Endodermal cell (in vitro differentiated cells): ENCODE measurements around the gene MTPN. TPM values are rescaled to one million over a fixed set of nuclear protein-coding genes. Genes with fewer than 3 reads are reported as not detected.

ENCODE experiments used
- DNase-seq: peaks from one replicate; pipeline ENCODE4 v3.0.0-alpha.2; 2017
- H3K27ac ChIP-seq: 2 replicates; pipeline ENCODE4 v1.5.1; 2013; ENCODE audit warnings: mild to moderate bottlenecking, low read depth, low read length, moderate library complexity
- H3K27me3 ChIP-seq: 2 replicates; pipeline ENCODE4 v1.6.1; 2013; ENCODE audit warnings: mild to moderate bottlenecking, low read length, moderate library complexity; ENCODE audit not compliant: insufficient read depth, control insufficient read depth, poor library complexity, severe bottlenecking
- H3K36me3 ChIP-seq: 2 replicates; pipeline ENCODE4 v1.7.0; 2013; ENCODE audit warnings: mild to moderate bottlenecking, low read length, moderate library complexity; ENCODE audit not compliant: control insufficient read depth, insufficient read depth
- H3K4me1 ChIP-seq: one replicate; pipeline ENCODE4 v1.7.0; 2013; ENCODE audit warnings: low read length; ENCODE audit not compliant: control insufficient read depth, insufficient read depth
- H3K4me3 ChIP-seq: 2 replicates; pipeline ENCODE4 v1.5.1; 2013; ENCODE audit warnings: mild to moderate bottlenecking, low read length, moderate library complexity
- H3K9ac ChIP-seq: 2 replicates; pipeline ENCODE4 v1.6.1; 2013; ENCODE audit warnings: mild to moderate bottlenecking, low read length, moderate library complexity; ENCODE audit not compliant: poor library complexity, severe bottlenecking; ENCODE audit errors: extremely low read depth
- H3K9me3 ChIP-seq: 2 replicates; pipeline ENCODE4 v1.6.1; 2013; ENCODE audit warnings: mild to moderate bottlenecking, low read length, moderate library complexity; ENCODE audit not compliant: control insufficient read depth
- H3K27ac Mint-ChIP-seq: 2 replicates; pipeline ENCODE4 v1.8.0; 2020; ENCODE audit warnings: mixed read lengths
- H3K27me3 Mint-ChIP-seq: 2 replicates; pipeline ENCODE4 v1.8.0; 2021; ENCODE audit warnings: mild to moderate bottlenecking, mixed read lengths; ENCODE audit not compliant: insufficient read depth
- H3K36me3 Mint-ChIP-seq: 2 replicates; pipeline ENCODE4 v1.8.0; 2020; ENCODE audit warnings: low read depth, mixed read lengths
- H3K4me1 Mint-ChIP-seq: 2 replicates; pipeline ENCODE4 v1.8.0; 2020; ENCODE audit warnings: mixed read lengths
- H3K4me3 Mint-ChIP-seq: 2 replicates; pipeline ENCODE4 v1.8.0; 2020; ENCODE audit warnings: mild to moderate bottlenecking, moderate library complexity, mixed read lengths
- H3K9me3 Mint-ChIP-seq: 2 replicates; pipeline ENCODE4 v1.8.0; 2020; ENCODE audit warnings: mild to moderate bottlenecking, mixed read lengths
- CTCF ChIP-seq: fragments of 200-600 bp; sonication (generic); conservative IDR thresholded peaks from 2 replicates; pipeline ENCODE4 v1.5.0; 2021; ENCODE audit warnings: antibody characterized with exemption, mild to moderate bottlenecking
- WGBS, 2 experiments: methylation state at CpG; one replicate each; pipeline versions ENCODE4 v1.1.5 to v1.1.7; 2013; ENCODE audit warnings: missing lambda C conversion rate in 2 of 2, mixed read lengths in 1 of 2; ENCODE audit not compliant: insufficient coverage in 1 of 2, insufficient read length in 1 of 2; 5-methylcytosine and 5-hydroxymethylcytosine counted together
- total RNA-seq, 2 donors: library from RNA; stranded (reverse); fragmentation: NEBNext Ultra II Directional in 1 of 2; extraction: Animal tissue kit (Norgen Biotek cat#: 25700) in 1 of 2; gene quantifications; 2 replicates in 1 of 2; 3 replicates in 1 of 2; pipeline ENCODE4 v1.2.1, GENCODE V29; 2021

The MTPN gene
- total RNA-seq, 2 donors from 2014 or later = 80.3 to 102 TPM

DNA sequence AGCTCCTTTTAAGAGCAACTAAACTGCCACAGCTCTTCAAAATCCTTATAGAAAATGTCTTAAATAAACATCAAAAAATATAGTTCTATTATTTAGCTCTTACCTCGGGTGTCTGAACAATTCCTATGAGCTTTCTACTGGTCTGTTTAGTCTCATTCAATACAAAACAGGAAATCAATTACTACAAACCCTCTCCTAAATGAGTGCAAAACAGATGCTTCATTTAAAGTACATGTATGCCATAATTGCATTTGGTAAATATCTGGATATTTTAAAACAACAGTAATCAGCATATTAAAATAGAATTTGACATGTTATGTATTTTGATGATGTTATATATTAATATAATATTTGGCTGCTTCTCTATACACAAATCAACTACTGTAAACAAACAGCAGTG, 38.5 kb upstream of the MTPN start:
- H3K9me3 ChIP-seq = no peaks in the 10 kb centered on the region
- no peak overlapping the region for H3K9ac ChIP-seq
- WGBS, 2 experiments = 85 to 100% methylated on average over 1 of the region's 1 CpG
- Mint-ChIP-seq H3K4me1 (no peaks in the 10 kb centered on the region), H3K27ac (no peak overlapping the region), H3K4me3 (no peak overlapping the region), H3K36me3 (no peaks in the 10 kb centered on the region), H3K27me3 (peaks cover 2% of the 10 kb centered on the region), H3K9me3 (no peaks in the 10 kb centered on the region)
- no peak for TF ChIP-seq CTCF
- H3K36me3 ChIP-seq = no peaks in the 10 kb centered on the region
- H3K27ac ChIP-seq = no peak overlapping the region
- no peak overlapping the region for H3K4me3 ChIP-seq
- DNase-seq = no peak
- no peaks in the 10 kb centered on the region for H3K27me3 ChIP-seq
- H3K4me1 ChIP-seq = no peaks in the 10 kb centered on the region

DNA sequence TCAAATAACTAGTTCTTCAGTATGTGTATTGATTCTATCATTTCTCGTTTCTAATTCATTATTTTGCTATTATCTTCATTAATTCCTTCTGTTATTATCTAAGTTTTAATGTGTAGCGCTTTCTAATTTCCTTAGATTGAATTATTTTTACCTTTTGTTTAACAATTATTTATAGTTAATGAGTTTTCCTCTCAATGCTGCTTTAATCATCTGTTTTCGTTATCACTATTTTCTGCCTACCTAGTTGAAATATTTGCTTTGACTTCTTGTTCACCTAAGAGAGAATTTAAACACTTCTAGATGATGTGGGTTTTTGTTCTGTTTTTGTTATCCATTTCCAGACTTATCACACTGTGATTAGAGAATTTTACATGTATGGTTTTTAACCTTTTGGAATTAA, 37.5 kb upstream of the MTPN start:
- no peak overlapping the region for H3K27ac Mint-ChIP-seq
- Histone ChIP-seq H3K9me3 (no peaks in the 10 kb centered on the region), H3K9ac (no peak overlapping the region), H3K4me1 (no peaks in the 10 kb centered on the region), H3K27me3 (no peaks in the 10 kb centered on the region), H3K27ac (no peak overlapping the region), H3K4me3 (no peak overlapping the region), H3K36me3 (no peaks in the 10 kb centered on the region)
- WGBS, 2 experiments = no CpG with 5 or more reads among the region's 3 CpGs
- no peak for TF ChIP-seq CTCF
- no peaks in the 10 kb centered on the region for H3K9me3 Mint-ChIP-seq
- no peak overlapping the region for H3K4me3 Mint-ChIP-seq
- H3K27me3 Mint-ChIP-seq = peaks cover 2% of the 10 kb centered on the region
- H3K4me1 Mint-ChIP-seq = no peaks in the 10 kb centered on the region
- no peak for DNase-seq
- H3K36me3 Mint-ChIP-seq = no peaks in the 10 kb centered on the region

DNA sequence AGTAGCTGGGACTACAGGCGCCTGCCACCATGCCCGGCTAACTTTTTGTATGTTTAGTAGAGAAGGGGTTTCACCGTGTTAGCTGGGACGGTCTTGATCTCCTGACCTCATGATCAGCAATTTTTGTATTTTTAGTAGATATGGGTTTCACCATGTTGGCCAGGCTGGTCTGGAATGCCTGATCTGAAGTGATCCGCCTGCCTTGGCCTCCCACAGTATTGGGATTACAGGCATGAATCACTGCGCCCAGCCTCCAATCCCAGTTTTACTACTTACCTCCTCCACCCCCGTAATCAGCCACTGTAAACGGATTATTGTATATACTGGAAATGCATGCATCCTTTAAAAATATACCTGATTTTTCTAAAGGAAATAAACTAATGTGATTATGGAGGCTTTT, 35.1 kb upstream of the MTPN start:
- Histone ChIP-seq H3K4me3 (no peak overlapping the region), H3K36me3 (no peaks in the 10 kb centered on the region), H3K27me3 (no peaks in the 10 kb centered on the region), H3K4me1 (no peaks in the 10 kb centered on the region), H3K27ac (no peak overlapping the region), H3K9ac (no peak overlapping the region), H3K9me3 (no peaks in the 10 kb centered on the region)
- 96% methylated on average over 7 of the region's 8 CpGs; no CpG with 5 or more reads in 1 of the 2 experiments for WGBS, 2 experiments
- Mint-ChIP-seq H3K4me3 (no peak overlapping the region), H3K27me3 (peaks cover 2% of the 10 kb centered on the region), H3K9me3 (no peaks in the 10 kb centered on the region), H3K4me1 (no peaks in the 10 kb centered on the region), H3K36me3 (no peaks in the 10 kb centered on the region), H3K27ac (no peak overlapping the region)
- no peak for DNase-seq
- no peak for TF ChIP-seq CTCF
